HepG2 (cell line): ENCODE measurements around the gene MIEF2. TPM values are rescaled to one million over a fixed set of nuclear protein-coding genes. Genes with fewer than 3 reads are reported as not detected.

ENCODE experiments used
- ATAD3A ChIP-seq: sonication (generic); formaldehyde crosslinking; IDR thresholded peaks from 2 replicates; pipeline ENCODE4 v1.4.0; 2020; ENCODE audit warnings: missing genetic modification reagents
- ETV5 ChIP-seq: IDR thresholded peaks from 2 replicates; pipeline ENCODE4 v1.6.1; 2018; ENCODE audit warnings: missing biosample characterization, missing genetic modification reagents, inconsistent platforms, borderline replicate concordance
- NFATC3 ChIP-seq: sonication (generic); formaldehyde crosslinking; IDR thresholded peaks from 2 replicates; pipeline ENCODE4 v1.5.1; 2020; ENCODE audit warnings: mild to moderate bottlenecking, missing genetic modification reagents
- NFKB2 ChIP-seq: sonication (generic); formaldehyde crosslinking; IDR thresholded peaks from 2 replicates; pipeline ENCODE4 v1.4.0; 2020; ENCODE audit warnings: missing genetic modification reagents, borderline replicate concordance
- RXRA ChIP-seq: sonication (generic); formaldehyde crosslinking; IDR thresholded peaks from 2 replicates; pipeline ENCODE4 v1.5.1; 2020; ENCODE audit warnings: missing genetic modification reagents
- SMARCE1 ChIP-seq: fragments of 450-650 bp; IDR thresholded peaks from 2 replicates; pipeline ENCODE4 v1.6.1; 2017; ENCODE audit warnings: borderline replicate concordance
- SNAPC2 ChIP-seq: sonication (generic); formaldehyde crosslinking; IDR thresholded peaks from 2 replicates; pipeline ENCODE4 v1.8.1; 2022; ENCODE audit warnings: mild to moderate bottlenecking, missing genetic modification reagents
- SP1 ChIP-seq, 2 experiments: fragments of 450-650 bp in 1 of 2; sonication (generic) in 1 of 2; formaldehyde crosslinking in 1 of 2; IDR thresholded peaks; 2 replicates each; pipeline versions ENCODE4 v1.4.0 to v1.6.1; 2016 to 2020; ENCODE audit warnings: missing genetic modification reagents in 1 of 2
- UBTF ChIP-seq: sonication (generic); formaldehyde crosslinking; IDR thresholded peaks from 2 replicates; pipeline ENCODE4 v1.4.0; 2020; ENCODE audit warnings: mild to moderate bottlenecking, missing genetic modification reagents
- ZBTB10 ChIP-seq: sonication (generic); formaldehyde crosslinking; IDR thresholded peaks from 2 replicates; pipeline ENCODE4 v1.4.0; 2020; ENCODE audit warnings: missing genetic modification reagents, borderline replicate concordance
- ZBTB7B ChIP-seq: sonication (generic); formaldehyde crosslinking; IDR thresholded peaks from 2 replicates; pipeline ENCODE4 v1.4.0; 2020; ENCODE audit warnings: missing genetic modification reagents
- ZMYM4 ChIP-seq: sonication (generic); formaldehyde crosslinking; IDR thresholded peaks from 2 replicates; pipeline ENCODE4 v1.8.1; 2023; ENCODE audit warnings: mild to moderate bottlenecking, missing genetic modification reagents
- ZNF225 ChIP-seq: sonication (generic); formaldehyde crosslinking; IDR thresholded peaks from 2 replicates; pipeline ENCODE4 v1.4.0; 2020; ENCODE audit warnings: mild to moderate bottlenecking, missing genetic modification reagents
- ZNF468 ChIP-seq: sonication (generic); formaldehyde crosslinking; IDR thresholded peaks from 2 replicates; pipeline ENCODE4 v1.8.0; 2022; ENCODE audit warnings: mild to moderate bottlenecking, moderate library complexity, missing genetic modification reagents
- ZNF543 ChIP-seq: sonication (generic); formaldehyde crosslinking; IDR thresholded peaks from 2 replicates; pipeline ENCODE4 v1.4.0; 2020; ENCODE audit warnings: mild to moderate bottlenecking, missing genetic modification reagents
- ZNF598 ChIP-seq: sonication (generic); formaldehyde crosslinking; IDR thresholded peaks from 2 replicates; pipeline ENCODE4 v1.5.1; 2020; ENCODE audit warnings: mild to moderate bottlenecking, missing genetic modification reagents, borderline replicate concordance
- ZNF800 ChIP-seq: sonication (generic); formaldehyde crosslinking; IDR thresholded peaks from 2 replicates; pipeline ENCODE4 v1.4.0; 2020; ENCODE audit warnings: missing genetic modification reagents
- polyA plus RNA-seq, 8 experiments: library from polyadenylated mRNA; depleted of rRNA in 3 of 8; stranded (reverse) in 7 of 8; unstranded in 1 of 8; fragments of >200 nt; fragmentation: Illumina TruSeq in 4 of 8; extraction: Trizol in 4 of 8; gene quantifications; 2 replicates each; pipeline versions ENCODE4 v1.2.1 to v1.2.3, GENCODE V29; 2011 to 2016; ENCODE audit warnings: low read depth in 4 of 8, missing spikeins in 1 of 8, mixed read lengths in 1 of 8; ENCODE audit not compliant: insufficient read depth in 1 of 8
- total RNA-seq, 5 experiments: library from RNA; depleted of rRNA; stranded (reverse); fragments of >200 nt; fragmentation: Illumina TruSeq; extraction: Trizol; gene quantifications; 2 replicates each; pipeline ENCODE4 v1.2.3, GENCODE V29; 2016; ENCODE audit warnings: low read depth in 1 of 5
- TF ChIP-seq, protein P1 (sequence below): sonication (generic); formaldehyde crosslinking; IDR thresholded peaks from 2 replicates; pipeline ENCODE4 v1.4.0; 2020; ENCODE audit warnings: missing genetic modification reagents
- TF ChIP-seq, protein P2 (sequence below): sonication (generic); formaldehyde crosslinking; conservative IDR thresholded peaks from 2 replicates; pipeline ENCODE4 v1.4.0; 2020; ENCODE audit warnings: missing genetic modification reagents

MIEF2 gene
- total and polyA plus RNA-seq, 2 of the 13 experiments (the other 11 are each of a cell fraction or from before 2014, with no cell fraction given), result 6.0 to 8.0 TPM

DNA sequence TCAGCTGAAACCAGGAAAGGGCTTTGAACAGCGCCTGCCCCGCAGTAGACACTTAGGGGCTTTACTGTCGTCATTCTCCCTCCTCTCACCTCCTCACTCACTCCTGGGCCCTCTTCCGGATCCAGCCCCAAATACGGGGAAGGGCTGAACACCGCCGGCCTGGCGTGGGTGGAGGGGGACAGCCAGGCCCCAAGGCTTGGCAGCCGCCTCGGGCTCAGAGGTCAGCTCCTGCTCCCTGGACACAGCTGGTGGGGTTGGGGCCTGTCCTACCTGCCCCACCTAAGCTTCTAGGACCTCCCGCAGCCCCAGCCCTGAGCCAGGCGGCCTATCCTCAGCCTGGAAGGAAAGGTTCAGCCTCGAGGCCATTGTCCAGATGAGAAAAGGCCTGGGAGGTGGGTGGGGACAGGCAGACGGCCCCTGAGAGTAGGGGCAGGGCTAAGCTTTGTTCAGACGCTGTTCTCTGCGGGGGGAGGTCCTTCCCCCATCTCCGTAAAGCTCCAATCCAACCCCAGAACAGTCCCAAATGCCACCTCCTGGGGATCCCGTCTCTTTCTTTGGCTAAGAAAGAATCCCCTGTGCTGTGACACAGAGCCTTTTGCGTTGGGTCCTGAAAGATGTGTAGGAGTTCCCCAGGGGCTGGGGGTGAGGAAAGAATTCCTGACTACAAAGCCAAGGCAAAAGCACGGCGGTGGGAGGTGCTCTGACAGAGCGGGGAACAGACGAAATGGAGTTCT is 35.9 kb upstream of the MIEF2 start (continued):
- TF ChIP-seq, protein P1, sequence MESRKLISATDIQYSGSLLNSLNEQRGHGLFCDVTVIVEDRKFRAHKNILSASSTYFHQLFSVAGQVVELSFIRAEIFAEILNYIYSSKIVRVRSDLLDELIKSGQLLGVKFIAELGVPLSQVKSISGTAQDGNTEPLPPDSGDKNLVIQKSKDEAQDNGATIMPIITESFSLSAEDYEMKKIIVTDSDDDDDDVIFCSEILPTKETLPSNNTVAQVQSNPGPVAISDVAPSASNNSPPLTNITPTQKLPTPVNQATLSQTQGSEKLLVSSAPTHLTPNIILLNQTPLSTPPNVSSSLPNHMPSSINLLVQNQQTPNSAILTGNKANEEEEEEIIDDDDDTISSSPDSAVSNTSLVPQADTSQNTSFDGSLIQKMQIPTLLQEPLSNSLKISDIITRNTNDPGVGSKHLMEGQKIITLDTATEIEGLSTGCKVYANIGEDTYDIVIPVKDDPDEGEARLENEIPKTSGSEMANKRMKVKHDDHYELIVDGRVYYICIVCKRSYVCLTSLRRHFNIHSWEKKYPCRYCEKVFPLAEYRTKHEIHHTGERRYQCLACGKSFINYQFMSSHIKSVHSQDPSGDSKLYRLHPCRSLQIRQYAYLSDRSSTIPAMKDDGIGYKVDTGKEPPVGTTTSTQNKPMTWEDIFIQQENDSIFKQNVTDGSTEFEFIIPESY, result no peak
- TF ChIP-seq ATAD3A (no peak), ZBTB7B (CRISPR knock-in tag) (peak; percentile 52; the same call in 1 of the 2 replicates), NFATC3 (CRISPR knock-in tag) (0 out of 2 replicates have a peak, but pooled peaks have one; percentile 66), ZNF225 (CRISPR knock-in tag) (no peak), SNAPC2 (CRISPR knock-in tag) (peak; percentile 60; the same call in 1 of the 2 replicates), NFKB2 (peak; percentile 41; the same call in 1 of the 2 replicates), ZNF800 (CRISPR knock-in tag) (0 out of 2 replicates have a peak, but pooled peaks have one; percentile 66), ZNF543 (CRISPR knock-in tag) (no peak), ZMYM4 (CRISPR knock-in tag) (peak; percentile 3; the same call in 1 of the 2 replicates), ZBTB10 (CRISPR knock-in tag) (no peak), RXRA (peak; percentile 42; the same call in 1 of the 2 replicates), SP1 (IDR thresholded peaks at IDR 0.05) (no peak), SP1 (CRISPR knock-in tag; IDR thresholded peaks at IDR 0.05) (0 out of 2 replicates have a peak, but pooled peaks have one; percentile 44), UBTF (CRISPR knock-in tag) (peak; percentile 76), ETV5 (CRISPR knock-in tag) (0 out of 2 replicates have a peak, but pooled peaks have one; percentile 3), SMARCE1 (no peak), ZNF468 (no peak), ZNF598 (CRISPR knock-in tag) (0 out of 2 replicates have a peak, but pooled peaks have one; percentile 33)
- TF ChIP-seq, protein P2, sequence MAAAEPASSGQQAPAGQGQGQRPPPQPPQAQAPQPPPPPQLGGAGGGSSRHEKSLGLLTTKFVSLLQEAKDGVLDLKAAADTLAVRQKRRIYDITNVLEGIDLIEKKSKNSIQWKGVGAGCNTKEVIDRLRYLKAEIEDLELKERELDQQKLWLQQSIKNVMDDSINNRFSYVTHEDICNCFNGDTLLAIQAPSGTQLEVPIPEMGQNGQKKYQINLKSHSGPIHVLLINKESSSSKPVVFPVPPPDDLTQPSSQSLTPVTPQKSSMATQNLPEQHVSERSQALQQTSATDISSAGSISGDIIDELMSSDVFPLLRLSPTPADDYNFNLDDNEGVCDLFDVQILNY (CRISPR knock-in tag), result no peak
